HG02571 (cell line): ENCODE data around the gene MYO18A.

Experiments used
- ATAC-seq: cut with Tn5 transposase; IDR thresholded peaks from one replicate; pipeline ENCODE4 v1.9.1; 2021; ENCODE audit warnings: mild to moderate bottlenecking, moderate library complexity; ENCODE audit not compliant: unreplicated experiment

The MYO18A gene

DNA sequence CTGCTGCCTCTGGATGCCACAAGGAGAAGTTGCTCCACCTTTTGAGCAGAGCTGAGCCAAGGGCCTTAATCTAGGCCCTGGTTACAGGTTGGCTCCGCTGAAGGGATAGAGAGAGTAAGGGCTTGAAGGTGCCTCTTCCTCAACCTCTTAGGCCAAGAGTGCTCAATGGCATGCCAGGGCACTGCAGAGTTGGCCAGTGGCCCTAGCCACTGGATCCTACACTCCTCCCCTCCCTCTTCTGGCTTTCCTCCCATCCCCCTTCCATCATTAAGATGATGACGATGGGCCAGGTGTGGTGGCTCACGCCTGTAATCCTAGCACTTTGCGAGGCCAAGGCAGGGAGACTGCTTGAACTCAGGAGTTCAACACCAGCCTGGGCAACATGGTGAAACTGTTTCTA, 50.5 kb downstream of the MYO18A start:
- no peak for ATAC-seq

DNA sequence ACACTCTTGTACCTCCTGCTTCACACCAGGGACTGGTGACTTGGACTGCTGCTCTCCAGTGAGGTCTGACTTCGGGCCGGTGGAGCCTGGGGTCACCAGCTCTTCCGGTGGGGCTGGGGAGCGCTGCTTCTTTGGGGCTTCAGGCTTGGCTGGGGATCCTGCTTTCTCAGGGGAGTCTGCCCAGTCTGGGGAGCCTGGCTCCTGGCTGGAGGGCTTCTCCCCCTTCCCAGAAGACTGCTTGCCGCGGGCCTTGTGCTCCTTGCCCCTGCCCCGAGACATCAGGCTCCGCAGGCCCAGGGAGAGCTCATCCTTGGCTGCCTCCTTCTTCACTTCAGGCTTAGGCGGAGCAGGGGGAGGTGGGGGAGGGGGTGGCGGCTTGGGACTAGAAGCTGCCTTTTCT, 52.4 kb downstream of the MYO18A start:
- ATAC-seq, result no peak

DNA sequence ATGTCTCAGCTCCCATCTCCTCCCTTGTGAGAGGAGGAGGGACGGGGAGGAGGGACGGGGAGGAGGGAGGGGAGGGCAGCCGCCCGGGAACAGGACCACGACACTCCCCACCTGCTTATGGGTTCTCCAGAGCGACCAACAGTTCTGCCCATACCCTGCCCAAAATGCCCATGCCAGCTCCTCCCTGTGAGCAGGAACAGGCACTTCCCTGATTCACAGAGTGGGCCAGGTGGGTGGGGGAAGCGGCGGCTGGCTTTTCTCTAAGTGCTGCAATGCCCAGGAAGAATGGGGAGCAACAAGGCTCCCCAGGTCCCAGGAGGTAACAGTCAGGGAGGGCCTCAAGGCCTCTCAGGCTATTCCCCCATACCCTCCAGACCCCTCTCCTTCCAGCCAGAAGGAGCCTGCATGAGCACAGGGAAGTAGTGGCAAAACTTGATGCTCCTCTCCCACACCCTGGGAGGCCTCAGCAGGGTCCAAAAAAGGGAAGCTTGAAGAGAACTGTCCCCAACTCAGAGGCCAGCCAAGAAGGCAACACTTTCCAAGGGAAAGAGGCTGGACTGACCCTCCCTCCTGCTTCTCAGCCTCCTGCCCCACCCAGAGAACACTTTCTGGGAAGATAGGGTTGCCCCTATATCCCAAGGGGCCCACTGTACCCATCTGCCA, 53.8 kb downstream of the MYO18A start:
- ATAC-seq, result no peak

DNA sequence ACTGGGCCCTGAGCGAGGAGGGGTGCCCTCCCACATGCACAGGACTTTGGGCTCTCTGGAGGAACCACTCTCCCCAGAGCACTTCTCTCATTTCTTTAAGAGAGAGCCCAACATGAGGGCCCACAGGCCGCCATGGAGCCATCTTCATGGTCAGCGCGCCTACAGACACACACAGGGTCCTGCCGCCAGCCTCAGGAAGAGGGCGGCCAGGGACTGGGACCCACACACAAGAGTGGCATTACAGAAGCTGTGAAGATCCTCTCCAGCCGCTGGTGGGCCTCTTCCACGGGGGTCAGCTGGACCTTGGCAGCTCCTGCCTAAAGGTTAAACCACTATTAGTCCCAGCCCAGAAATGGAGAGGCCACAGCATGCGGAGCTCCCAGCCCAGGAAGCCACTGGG, 54.5 kb downstream of the MYO18A start:
- ATAC-seq, result no peak

- no peak for ATAC-seq
These were observed 55.3 kb downstream of the MYO18A start for GRCh38 chr17:29124925-29125273.

DNA sequence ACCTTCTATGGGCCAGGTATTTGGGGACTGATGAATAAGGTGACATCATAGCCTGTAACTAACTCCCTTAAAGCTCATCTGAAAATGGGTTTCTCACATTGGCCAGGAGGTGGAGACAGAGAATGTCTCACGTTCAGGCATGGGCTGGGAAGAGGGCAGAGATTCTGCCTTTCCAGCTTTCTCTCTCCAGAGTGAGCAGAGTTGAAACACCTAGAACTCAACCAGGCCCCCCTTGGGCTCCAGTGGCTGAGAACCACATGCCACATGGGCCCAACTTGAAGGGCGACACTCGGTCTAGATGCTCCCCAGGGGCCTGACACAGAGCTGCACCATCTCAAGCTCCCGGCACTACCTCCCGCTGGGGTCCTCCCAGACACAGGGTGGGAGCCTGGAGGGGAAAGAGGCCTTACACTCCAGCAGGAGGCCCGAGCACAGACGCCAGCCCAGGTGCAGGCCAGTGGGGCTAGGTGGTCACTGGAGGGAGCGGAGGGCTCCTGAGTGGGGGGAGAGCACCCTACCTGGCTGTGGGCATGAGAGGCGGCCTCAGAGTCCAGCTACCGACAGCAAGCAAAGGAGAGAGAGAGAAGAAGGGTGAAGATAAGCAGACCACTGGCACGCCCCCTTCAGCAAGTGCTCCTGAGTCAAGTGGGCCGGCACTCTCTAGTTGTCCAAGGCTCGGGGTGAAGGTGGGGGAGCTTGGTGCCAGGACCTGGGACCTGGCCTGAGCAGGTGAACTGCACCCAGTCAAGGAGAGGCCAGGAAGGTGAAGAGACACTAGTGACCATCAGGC, 55.9 kb downstream of the MYO18A start:
- ATAC-seq, result no peak

- ATAC-seq, result no peak
These were observed 57.1 kb downstream of the MYO18A start for GRCh38 chr17:29123111-29123510.

- ATAC-seq, result no peak
These were observed 58.8 kb downstream of the MYO18A start for GRCh38 chr17:29121442-29121841.

- ATAC-seq, result no peak
These were observed 59.8 kb downstream of the MYO18A start for GRCh38 chr17:29120433-29120832.

GRCh38 chr17:29119265-29119664, 60.9 kb downstream of the MYO18A start:
- no peak for ATAC-seq

GRCh38 chr17:29116804-29117753, 63.1 kb downstream of the MYO18A start:
- no peak for ATAC-seq

DNA sequence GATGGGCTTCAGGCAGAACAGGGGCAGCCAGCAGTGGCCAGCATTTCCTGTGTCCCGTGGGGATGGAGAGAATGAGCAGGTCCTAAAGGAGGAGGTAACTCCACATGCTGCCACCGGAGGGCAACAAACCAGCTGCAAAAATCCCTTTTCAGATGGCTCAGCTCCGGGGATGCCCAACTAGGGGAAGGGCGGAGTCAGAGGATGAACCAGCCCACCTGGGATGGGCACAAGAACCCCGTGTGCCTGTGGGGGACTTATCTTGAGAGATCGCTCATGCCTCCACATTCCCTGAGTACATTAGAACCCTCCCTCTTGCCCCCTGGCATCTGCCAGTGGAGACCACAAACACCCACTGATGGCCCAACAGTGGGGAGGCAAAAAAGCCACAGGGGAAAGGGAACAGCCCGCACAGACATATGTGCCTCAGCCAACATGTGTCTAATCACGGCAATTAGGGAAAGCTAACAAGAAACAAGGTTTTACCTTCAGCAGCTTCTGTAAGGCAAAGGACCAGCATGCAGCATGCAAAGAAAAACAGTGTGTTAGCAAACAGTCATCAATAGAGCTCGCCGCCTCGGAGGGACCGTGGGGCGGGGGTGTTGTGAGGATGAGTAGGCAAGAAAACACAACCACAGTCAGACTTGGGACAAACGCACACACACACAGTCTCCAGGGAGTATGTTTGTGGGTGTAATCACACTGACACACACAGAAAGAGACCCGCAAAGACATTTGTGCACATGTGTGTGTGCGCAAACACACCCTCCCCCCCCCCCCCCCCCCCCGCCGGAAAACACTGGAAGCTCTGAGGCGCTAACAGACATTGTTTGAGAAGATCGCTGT, 64.0 kb downstream of the MYO18A start:
- no peak for ATAC-seq

- no peak for ATAC-seq
These were observed 64.8 kb downstream of the MYO18A start for GRCh38 chr17:29115435-29115834.

DNA sequence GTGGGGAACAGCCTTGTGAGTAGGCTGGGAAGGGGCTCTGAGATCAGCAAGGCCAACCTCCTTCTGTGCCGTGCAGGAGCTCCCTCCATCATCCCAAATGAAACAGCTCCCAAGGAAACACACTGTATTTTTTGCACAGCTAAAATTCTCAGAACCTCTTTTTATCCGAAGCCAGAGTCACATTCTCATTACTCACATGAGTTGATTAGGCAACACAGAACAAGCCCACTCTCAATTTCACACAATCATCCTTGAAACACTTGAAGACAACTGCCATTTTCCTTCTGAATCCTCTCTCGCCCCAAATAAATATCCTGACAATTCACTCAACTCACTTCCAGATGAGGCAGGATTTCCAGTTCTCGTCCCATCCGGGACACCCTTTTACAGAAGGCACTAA, 66.1 kb downstream of the MYO18A start:
- no peak for ATAC-seq

- ATAC-seq, result no peak
These were observed 66.9 kb downstream of the MYO18A start for GRCh38 chr17:29113334-29113733.

- no peak for ATAC-seq
These were observed 67.4 kb downstream of the MYO18A start for GRCh38 chr17:29112771-29113295.

- no peak for ATAC-seq
These were observed 68.2 kb downstream of the MYO18A start for GRCh38 chr17:29111816-29112499.

- ATAC-seq, result no peak
These were observed 69.8 kb downstream of the MYO18A start for GRCh38 chr17:29110372-29110757.

DNA sequence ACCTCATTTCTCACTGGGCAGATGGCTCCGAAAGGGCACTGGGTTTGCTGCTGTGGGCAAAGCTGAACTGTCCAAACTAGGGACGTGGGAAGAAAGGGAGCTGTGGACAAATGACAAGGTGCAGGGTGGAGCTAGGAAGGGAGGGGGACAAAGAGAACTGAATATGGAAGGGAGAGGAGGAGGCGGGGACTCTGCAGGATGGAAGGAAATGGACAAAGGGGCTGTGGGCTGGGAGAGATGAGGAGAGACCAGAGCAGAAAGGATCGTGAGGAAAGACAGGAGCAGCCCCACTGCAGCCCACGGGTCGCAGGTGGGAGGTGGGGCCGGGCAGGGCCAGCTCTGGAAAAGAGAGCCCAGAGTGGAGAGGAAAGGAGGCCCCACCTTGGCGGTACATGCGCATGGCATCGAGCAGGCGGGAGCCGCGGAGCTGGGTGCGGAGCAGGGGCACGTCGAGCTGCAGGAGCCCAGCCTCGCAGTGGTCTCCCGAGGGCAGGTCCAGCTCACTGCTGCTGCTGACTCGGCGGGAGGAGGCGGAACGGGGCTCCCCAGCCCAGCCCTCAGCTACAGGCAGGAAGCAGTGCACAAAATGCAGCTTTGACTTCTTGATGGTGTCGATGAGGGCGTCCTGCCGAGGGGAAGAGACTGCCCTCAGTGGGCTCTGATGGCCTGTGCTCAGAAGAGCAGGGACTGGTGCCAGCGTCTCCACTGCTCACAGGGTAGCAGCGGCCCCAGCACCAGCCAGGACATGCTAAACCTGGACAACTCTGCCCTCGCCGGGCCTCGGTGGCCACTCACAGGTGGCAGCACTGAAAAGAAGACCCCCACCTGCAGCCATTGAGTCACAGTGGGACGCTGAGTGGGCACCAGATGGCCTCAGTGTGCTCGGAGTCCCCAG, 70.5 kb downstream of the MYO18A start:
- no peak for ATAC-seq
